Measurements from ENCODE around the gene TPP1. TPM values are rescaled to one million over a fixed set of nuclear protein-coding genes. Genes with fewer than 3 reads are reported as not detected.
A peak's percentile ranks its signal among the peaks of the same experiment; 100 is the strongest.

TPP1 gene
- total and polyA plus RNA-seq, 9 of the 15 experiments (the other 6 are each of a cell fraction or from before 2014, with no cell fraction given): 7.5 to 75.8 (median 15.7) TPM

GRCh38 chr11:6606471-6607189 is 12.6 kb downstream of the TPP1 start (continued):
- TF ChIP-seq SFPQ (IDR thresholded peaks at IDR 0.05; ENCODE audit: low read depth, low read length) (no peak), PHF21A (IDR thresholded peaks at IDR 0.05; ENCODE audit: borderline replicate concordance, low read depth) (no peak), FOSL1 (tag; conservative IDR thresholded peaks at IDR 0.05) (peak; percentile 68), MIER1 (IDR thresholded peaks at IDR 0.05; ENCODE audit: low read depth) (no peak), MCM5 (IDR thresholded peaks at IDR 0.05; ENCODE audit: low read depth) (no peak), KDM5B (IDR thresholded peaks at IDR 0.05; ENCODE audit: insufficient replicate concordance, low read depth, low read length) (no peak), GATAD2A (IDR thresholded peaks at IDR 0.05) (no peak), GTF2F1 (IDR thresholded peaks at IDR 0.05; ENCODE audit: low read depth, low read length) (no peak), RHOXF2B (CRISPR knock-in tag; conservative IDR thresholded peaks at IDR 0.05) (no peak), RAD51 (IDR thresholded peaks at IDR 0.05; ENCODE audit: borderline replicate concordance, low read depth) (peak; percentile 23; the same call in 1 of the 2 replicates), TCFL5 (CRISPR knock-in tag; conservative IDR thresholded peaks at IDR 0.05) (0 out of 2 replicates have a peak, but pooled peaks have one; percentile 28), TCF15 (CRISPR knock-in tag; IDR thresholded peaks at IDR 0.05) (no peak), ATF3 (IDR thresholded peaks at IDR 0.05) (peak; percentile 90), ATF3 (CRISPR knock-in tag; conservative IDR thresholded peaks at IDR 0.05) (no peak), HCFC1 (IDR thresholded peaks at IDR 0.05; ENCODE audit: low read depth, low read length) (peak; percentile 24; the same call in 1 of the 2 replicates), TFE3 (CRISPR knock-in tag; IDR thresholded peaks at IDR 0.05) (no peak), POLR2AphosphoS5 (IDR thresholded peaks at IDR 0.05; ENCODE audit: control insufficient read depth, insufficient read depth, low read depth, low read length) (peak; percentile 62; the same call in 1 of the 2 replicates), TAF9B (IDR thresholded peaks at IDR 0.05; ENCODE audit: partially characterized antibody) (no peak), ZC3H4 (CRISPR knock-in tag; IDR thresholded peaks at IDR 0.05; ENCODE audit: borderline replicate concordance) (no peak), FOXP4 (CRISPR knock-in tag; IDR thresholded peaks at IDR 0.05; ENCODE audit: borderline replicate concordance) (no peak)

All from K562 (cell line).